GM23338 (cell line): ENCODE measurements around the gene WSCD1.

Experiments
- CREB1 ChIP-seq: fragments of 250-450 bp; sonication (Bioruptor Pico); IDR thresholded peaks from 2 replicates; pipeline ENCODE4 v1.5.0; 2020; ENCODE audit warnings: low read depth, mild to moderate bottlenecking, moderate library complexity
- EZH2 ChIP-seq: fragments of 200-600 bp; sonication (generic); IDR thresholded peaks from one replicate; pipeline ENCODE4 v1.8.0; 2017; ENCODE audit warnings: antibody characterized with exemption, mild to moderate bottlenecking, low read depth; ENCODE audit not compliant: unreplicated experiment
- EZH2phosphoT487 ChIP-seq: fragments of 200-600 bp; sonication (generic); IDR thresholded peaks from one replicate; pipeline ENCODE4 v1.8.1; 2018; ENCODE audit warnings: antibody characterized with exemption; ENCODE audit not compliant: unreplicated experiment
- JUNB ChIP-seq: IDR thresholded peaks from one replicate; pipeline ENCODE4 v1.6.1; 2016; ENCODE audit warnings: antibody characterized with exemption; ENCODE audit not compliant: unreplicated experiment
- NANOG ChIP-seq: IDR thresholded peaks from 2 replicates; pipeline ENCODE4 v1.6.1; 2016; ENCODE audit warnings: antibody characterized with exemption, borderline replicate concordance
- POLR2AphosphoS5 ChIP-seq: IDR thresholded peaks from 2 replicates; pipeline ENCODE4 v1.6.1; 2016; ENCODE audit warnings: antibody characterized with exemption, low read depth
- STAT1 ChIP-seq: IDR thresholded peaks from one replicate; pipeline ENCODE4 v1.6.1; 2016; ENCODE audit warnings: antibody characterized with exemption; ENCODE audit not compliant: unreplicated experiment
- ZNF114 ChIP-seq: fragments of 250-450 bp; sonication (Bioruptor Pico); IDR thresholded peaks from 2 replicates; pipeline ENCODE4 v1.5.0; 2020; ENCODE audit warnings: mild to moderate bottlenecking, moderate library complexity
- ZNF331 ChIP-seq: fragments of 250-450 bp; sonication (Bioruptor Pico); IDR thresholded peaks from 2 replicates; pipeline ENCODE4 v1.5.0; 2020; ENCODE audit warnings: low read depth, mild to moderate bottlenecking, moderate library complexity
- TF ChIP-seq, protein P1 (sequence below), 2 experiments: fragments of 200-600 bp in 1 of 2; sonication (generic) in 1 of 2; conservative IDR thresholded peaks; 2 replicates each; pipeline versions ENCODE4 v1.5.1 to v1.6.1; 2016 to 2017; ENCODE audit warnings: antibody characterized with exemption in 2 of 2, low read depth in 2 of 2, mild to moderate bottlenecking in 2 of 2, moderate library complexity in 1 of 2
- TF ChIP-seq, protein P2 (sequence below): fragments of 250-450 bp; sonication (Bioruptor Pico); IDR thresholded peaks from 2 replicates; pipeline ENCODE4 v1.5.0; 2020; ENCODE audit warnings: mild to moderate bottlenecking, moderate library complexity
- TF ChIP-seq, protein P3 (sequence below): IDR thresholded peaks from one replicate; pipeline ENCODE4 v1.6.1; 2018; ENCODE audit warnings: antibody characterized with exemption; ENCODE audit not compliant: unreplicated experiment
- TF ChIP-seq, protein P4 (sequence below): IDR thresholded peaks from 2 replicates; pipeline ENCODE4 v1.6.1; 2016; ENCODE audit warnings: antibody characterized with exemption

DNA sequence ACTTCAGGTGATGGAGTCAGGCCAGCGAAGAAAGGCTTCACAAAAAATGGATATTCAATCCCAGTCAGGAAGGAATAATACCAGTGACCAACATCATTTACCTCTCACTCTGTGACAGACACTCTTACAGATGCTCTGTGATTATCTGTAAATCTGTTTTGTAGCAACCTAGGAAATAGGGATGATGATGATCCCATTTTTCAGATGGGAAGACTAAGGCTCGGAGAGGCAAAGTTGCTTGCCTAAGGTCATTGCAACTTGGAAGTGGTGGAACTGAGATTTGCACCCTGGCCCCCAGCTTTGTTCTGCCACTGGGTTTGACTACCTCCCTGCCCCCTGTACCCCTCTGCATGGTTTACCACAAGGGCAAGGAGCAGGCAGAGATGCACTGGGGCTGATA is 14.1 kb upstream of the WSCD1 start:
- TF ChIP-seq, protein P1, sequence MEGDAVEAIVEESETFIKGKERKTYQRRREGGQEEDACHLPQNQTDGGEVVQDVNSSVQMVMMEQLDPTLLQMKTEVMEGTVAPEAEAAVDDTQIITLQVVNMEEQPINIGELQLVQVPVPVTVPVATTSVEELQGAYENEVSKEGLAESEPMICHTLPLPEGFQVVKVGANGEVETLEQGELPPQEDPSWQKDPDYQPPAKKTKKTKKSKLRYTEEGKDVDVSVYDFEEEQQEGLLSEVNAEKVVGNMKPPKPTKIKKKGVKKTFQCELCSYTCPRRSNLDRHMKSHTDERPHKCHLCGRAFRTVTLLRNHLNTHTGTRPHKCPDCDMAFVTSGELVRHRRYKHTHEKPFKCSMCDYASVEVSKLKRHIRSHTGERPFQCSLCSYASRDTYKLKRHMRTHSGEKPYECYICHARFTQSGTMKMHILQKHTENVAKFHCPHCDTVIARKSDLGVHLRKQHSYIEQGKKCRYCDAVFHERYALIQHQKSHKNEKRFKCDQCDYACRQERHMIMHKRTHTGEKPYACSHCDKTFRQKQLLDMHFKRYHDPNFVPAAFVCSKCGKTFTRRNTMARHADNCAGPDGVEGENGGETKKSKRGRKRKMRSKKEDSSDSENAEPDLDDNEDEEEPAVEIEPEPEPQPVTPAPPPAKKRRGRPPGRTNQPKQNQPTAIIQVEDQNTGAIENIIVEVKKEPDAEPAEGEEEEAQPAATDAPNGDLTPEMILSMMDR (conservative IDR thresholded peaks at IDR 0.05; ENCODE audit: low read depth in 2 of 2) = no peak
- TF ChIP-seq, protein P2, sequence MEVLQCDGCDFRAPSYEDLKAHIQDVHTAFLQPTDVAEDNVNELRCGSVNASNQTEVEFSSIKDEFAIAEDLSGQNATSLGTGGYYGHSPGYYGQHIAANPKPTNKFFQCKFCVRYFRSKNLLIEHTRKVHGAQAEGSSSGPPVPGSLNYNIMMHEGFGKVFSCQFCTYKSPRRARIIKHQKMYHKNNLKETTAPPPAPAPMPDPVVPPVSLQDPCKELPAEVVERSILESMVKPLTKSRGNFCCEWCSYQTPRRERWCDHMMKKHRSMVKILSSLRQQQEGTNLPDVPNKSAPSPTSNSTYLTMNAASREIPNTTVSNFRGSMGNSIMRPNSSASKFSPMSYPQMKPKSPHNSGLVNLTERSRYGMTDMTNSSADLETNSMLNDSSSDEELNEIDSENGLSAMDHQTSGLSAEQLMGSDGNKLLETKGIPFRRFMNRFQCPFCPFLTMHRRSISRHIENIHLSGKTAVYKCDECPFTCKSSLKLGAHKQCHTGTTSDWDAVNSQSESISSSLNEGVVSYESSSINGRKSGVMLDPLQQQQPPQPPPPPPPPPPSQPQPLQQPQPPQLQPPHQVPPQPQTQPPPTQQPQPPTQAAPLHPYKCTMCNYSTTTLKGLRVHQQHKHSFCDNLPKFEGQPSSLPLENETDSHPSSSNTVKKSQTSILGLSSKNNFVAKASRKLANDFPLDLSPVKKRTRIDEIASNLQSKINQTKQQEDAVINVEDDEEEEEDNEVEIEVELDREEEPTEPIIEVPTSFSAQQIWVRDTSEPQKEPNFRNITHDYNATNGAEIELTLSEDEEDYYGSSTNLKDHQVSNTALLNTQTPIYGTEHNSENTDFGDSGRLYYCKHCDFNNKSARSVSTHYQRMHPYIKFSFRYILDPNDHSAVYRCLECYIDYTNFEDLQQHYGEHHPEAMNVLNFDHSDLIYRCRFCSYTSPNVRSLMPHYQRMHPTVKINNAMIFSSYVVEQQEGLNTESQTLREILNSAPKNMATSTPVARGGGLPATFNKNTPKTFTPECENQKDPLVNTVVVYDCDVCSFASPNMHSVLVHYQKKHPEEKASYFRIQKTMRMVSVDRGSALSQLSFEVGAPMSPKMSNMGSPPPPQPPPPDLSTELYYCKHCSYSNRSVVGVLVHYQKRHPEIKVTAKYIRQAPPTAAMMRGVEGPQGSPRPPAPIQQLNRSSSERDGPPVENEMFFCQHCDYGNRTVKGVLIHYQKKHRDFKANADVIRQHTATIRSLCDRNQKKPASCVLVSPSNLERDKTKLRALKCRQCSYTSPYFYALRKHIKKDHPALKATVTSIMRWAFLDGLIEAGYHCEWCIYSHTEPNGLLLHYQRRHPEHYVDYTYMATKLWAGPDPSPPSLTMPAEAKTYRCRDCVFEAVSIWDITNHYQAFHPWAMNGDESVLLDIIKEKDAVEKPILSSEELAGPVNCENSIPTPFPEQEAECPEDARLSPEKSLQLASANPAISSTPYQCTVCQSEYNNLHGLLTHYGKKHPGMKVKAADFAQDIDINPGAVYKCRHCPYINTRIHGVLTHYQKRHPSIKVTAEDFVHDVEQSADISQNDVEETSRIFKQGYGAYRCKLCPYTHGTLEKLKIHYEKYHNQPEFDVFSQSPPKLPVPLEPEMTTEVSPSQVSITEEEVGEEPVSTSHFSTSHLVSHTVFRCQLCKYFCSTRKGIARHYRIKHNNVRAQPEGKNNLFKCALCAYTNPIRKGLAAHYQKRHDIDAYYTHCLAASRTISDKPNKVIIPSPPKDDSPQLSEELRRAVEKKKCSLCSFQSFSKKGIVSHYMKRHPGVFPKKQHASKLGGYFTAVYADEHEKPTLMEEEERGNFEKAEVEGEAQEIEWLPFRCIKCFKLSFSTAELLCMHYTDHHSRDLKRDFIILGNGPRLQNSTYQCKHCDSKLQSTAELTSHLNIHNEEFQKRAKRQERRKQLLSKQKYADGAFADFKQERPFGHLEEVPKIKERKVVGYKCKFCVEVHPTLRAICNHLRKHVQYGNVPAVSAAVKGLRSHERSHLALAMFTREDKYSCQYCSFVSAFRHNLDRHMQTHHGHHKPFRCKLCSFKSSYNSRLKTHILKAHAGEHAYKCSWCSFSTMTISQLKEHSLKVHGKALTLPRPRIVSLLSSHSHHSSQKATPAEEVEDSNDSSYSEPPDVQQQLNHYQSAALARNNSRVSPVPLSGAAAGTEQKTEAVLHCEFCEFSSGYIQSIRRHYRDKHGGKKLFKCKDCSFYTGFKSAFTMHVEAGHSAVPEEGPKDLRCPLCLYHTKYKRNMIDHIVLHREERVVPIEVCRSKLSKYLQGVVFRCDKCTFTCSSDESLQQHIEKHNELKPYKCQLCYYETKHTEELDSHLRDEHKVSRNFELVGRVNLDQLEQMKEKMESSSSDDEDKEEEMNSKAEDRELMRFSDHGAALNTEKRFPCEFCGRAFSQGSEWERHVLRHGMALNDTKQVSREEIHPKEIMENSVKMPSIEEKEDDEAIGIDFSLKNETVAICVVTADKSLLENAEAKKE (CRISPR knock-in tag) = no peak
- no peak for TF ChIP-seq EZH2
- no peak for TF ChIP-seq EZH2phosphoT487
- no peak for TF ChIP-seq CREB1 (CRISPR knock-in tag)
- TF ChIP-seq ZNF114 = no peak
- TF ChIP-seq STAT1 = no peak
- TF ChIP-seq JUNB = no peak
- TF ChIP-seq POLR2AphosphoS5 = no peak
- TF ChIP-seq, protein P3, sequence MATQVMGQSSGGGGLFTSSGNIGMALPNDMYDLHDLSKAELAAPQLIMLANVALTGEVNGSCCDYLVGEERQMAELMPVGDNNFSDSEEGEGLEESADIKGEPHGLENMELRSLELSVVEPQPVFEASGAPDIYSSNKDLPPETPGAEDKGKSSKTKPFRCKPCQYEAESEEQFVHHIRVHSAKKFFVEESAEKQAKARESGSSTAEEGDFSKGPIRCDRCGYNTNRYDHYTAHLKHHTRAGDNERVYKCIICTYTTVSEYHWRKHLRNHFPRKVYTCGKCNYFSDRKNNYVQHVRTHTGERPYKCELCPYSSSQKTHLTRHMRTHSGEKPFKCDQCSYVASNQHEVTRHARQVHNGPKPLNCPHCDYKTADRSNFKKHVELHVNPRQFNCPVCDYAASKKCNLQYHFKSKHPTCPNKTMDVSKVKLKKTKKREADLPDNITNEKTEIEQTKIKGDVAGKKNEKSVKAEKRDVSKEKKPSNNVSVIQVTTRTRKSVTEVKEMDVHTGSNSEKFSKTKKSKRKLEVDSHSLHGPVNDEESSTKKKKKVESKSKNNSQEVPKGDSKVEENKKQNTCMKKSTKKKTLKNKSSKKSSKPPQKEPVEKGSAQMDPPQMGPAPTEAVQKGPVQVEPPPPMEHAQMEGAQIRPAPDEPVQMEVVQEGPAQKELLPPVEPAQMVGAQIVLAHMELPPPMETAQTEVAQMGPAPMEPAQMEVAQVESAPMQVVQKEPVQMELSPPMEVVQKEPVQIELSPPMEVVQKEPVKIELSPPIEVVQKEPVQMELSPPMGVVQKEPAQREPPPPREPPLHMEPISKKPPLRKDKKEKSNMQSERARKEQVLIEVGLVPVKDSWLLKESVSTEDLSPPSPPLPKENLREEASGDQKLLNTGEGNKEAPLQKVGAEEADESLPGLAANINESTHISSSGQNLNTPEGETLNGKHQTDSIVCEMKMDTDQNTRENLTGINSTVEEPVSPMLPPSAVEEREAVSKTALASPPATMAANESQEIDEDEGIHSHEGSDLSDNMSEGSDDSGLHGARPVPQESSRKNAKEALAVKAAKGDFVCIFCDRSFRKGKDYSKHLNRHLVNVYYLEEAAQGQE = no peak
- TF ChIP-seq NANOG = no peak
- TF ChIP-seq, protein P4, sequence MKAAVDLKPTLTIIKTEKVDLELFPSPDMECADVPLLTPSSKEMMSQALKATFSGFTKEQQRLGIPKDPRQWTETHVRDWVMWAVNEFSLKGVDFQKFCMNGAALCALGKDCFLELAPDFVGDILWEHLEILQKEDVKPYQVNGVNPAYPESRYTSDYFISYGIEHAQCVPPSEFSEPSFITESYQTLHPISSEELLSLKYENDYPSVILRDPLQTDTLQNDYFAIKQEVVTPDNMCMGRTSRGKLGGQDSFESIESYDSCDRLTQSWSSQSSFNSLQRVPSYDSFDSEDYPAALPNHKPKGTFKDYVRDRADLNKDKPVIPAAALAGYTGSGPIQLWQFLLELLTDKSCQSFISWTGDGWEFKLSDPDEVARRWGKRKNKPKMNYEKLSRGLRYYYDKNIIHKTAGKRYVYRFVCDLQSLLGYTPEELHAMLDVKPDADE = no peak
- no peak for TF ChIP-seq ZNF331 (CRISPR knock-in tag)
